ENCODE data around the gene PPP1R11.

GRCh38 chr6:30102414-30102969 lies 35.5 kb downstream of the PPP1R11 start:
- no peak for TF ChIP-seq SP1 (IDR thresholded peaks at IDR 0.05)
- TF ChIP-seq NFRKB (IDR thresholded peaks at IDR 0.05), result no peak
- no peak for TF ChIP-seq BHLHE40 (IDR thresholded peaks at IDR 0.05; ENCODE audit: borderline replicate concordance)

All from HEK293T (cell line).